NCI-H345 (cell line): ENCODE measurements around the gene BMP3.

ENCODE experiments used
- DNase-seq: peaks from one replicate; lab custom pipeline; 2025; lab: John Stamatoyannopoulos, UW

Gene BMP3

GRCh38 chr4:81040012-81040659 lies 9.6 kb downstream of the BMP3 start:
- DNase-seq = peak; percentile 17

GRCh38 chr4:81042578-81043365 lies 12.3 kb downstream of the BMP3 start:
- no peak for DNase-seq

GRCh38 chr4:81049330-81049729 lies 18.8 kb downstream of the BMP3 start:
- no peak for DNase-seq

- DNase-seq = no peak
These were observed 19.4 kb downstream of the BMP3 start for GRCh38 chr4:81049907-81050306.

GRCh38 chr4:81052119-81053068 lies 21.9 kb downstream of the BMP3 start:
- DNase-seq = peak; percentile 47

- DNase-seq = no peak
These were observed 28.1 kb downstream of the BMP3 start for GRCh38 chr4:81058621-81059020.

- DNase-seq = no peak
These were observed 30.3 kb downstream of the BMP3 start for GRCh38 chr4:81060587-81061343.

GRCh38 chr4:81061344-81061730 lies 30.8 kb downstream of the BMP3 start:
- no peak for DNase-seq

GRCh38 chr4:81062001-81062400 lies 31.5 kb downstream of the BMP3 start:
- DNase-seq = no peak

- no peak for DNase-seq
These were observed 34.9 kb downstream of the BMP3 start for GRCh38 chr4:81065446-81065845.

- DNase-seq = peak; percentile 89
These were observed 39.3 kb downstream of the BMP3 start for GRCh38 chr4:81069706-81070331.

GRCh38 chr4:81071013-81071412 lies 40.5 kb downstream of the BMP3 start:
- DNase-seq = no peak

GRCh38 chr4:81081156-81081555 lies 50.6 kb downstream of the BMP3 start:
- no peak for DNase-seq

- DNase-seq = peak; percentile 19
These were observed 53.5 kb downstream of the BMP3 start for GRCh38 chr4:81084029-81084428.

- no peak for DNase-seq
These were observed 54.1 kb downstream of the BMP3 start for GRCh38 chr4:81084634-81085033.

- no peak for DNase-seq
These were observed 54.8 kb downstream of the BMP3 start for GRCh38 chr4:81085291-81085690.

- no peak for DNase-seq
These were observed 55.5 kb downstream of the BMP3 start for GRCh38 chr4:81085979-81086378.

- DNase-seq = no peak
These were observed 63.4 kb downstream of the BMP3 start for GRCh38 chr4:81093720-81094401.

GRCh38 chr4:81095389-81095788 lies 64.9 kb downstream of the BMP3 start:
- DNase-seq = no peak

GRCh38 chr4:81096566-81096965 lies 66.1 kb downstream of the BMP3 start:
- DNase-seq = no peak

GRCh38 chr4:81102107-81102506 lies 71.6 kb downstream of the BMP3 start:
- DNase-seq = no peak
